CD4-positive, CD25-positive, alpha-beta regulatory T cell (primary cell): ENCODE results near the gene TAF5L. TPM values are rescaled to one million over a fixed set of nuclear protein-coding genes. Genes with fewer than 3 reads are reported as not detected.

ENCODE experiments used
- ATAC-seq, 2 donors: fragments of 150-1000 bp; cut with Tn5 transposase; one replicate each; pipeline ENCODE4 v1.10.0; 2021; ENCODE audit warnings: low read depth in 2 of 2, moderate number of reproducible peaks in 2 of 2, moderate library complexity in 1 of 2
- DNase-seq, 3 donors: peaks; one replicate each; pipeline versions ENCODE4 v3.0.0 to v3.0.0-alpha.2; 2012 to 2022; ENCODE audit warnings: mixed read lengths in 1 of 3
- H3K27ac ChIP-seq: one replicate; pipeline ENCODE4 v1.7.0; 2013; ENCODE audit warnings: mild to moderate bottlenecking, low read length; ENCODE audit not compliant: insufficient read depth, poor library complexity, severe bottlenecking
- H3K27me3 ChIP-seq: one replicate; pipeline ENCODE4 v1.7.0; 2013; ENCODE audit warnings: low read length; ENCODE audit not compliant: control insufficient read depth, insufficient read depth
- H3K36me3 ChIP-seq: one replicate; pipeline ENCODE4 v1.7.0; 2013; ENCODE audit warnings: mild to moderate bottlenecking, low read length, moderate library complexity; ENCODE audit not compliant: control insufficient read depth, insufficient read depth
- H3K4me1 ChIP-seq: 2 replicates; pipeline ENCODE4 v1.7.0; 2013; ENCODE audit warnings: mild to moderate bottlenecking, low read length; ENCODE audit not compliant: insufficient read depth, control insufficient read depth, poor library complexity, severe bottlenecking
- H3K4me3 ChIP-seq: one replicate; pipeline ENCODE4 v1.7.0; 2013; ENCODE audit warnings: low read depth, mild to moderate bottlenecking, low read length, moderate library complexity
- H3K9me3 ChIP-seq, 2 experiments: 1 replicate in 1 of 2; 2 replicates in 1 of 2; pipeline ENCODE4 v1.7.0; 2013; ENCODE audit warnings: low read length in 2 of 2, mild to moderate bottlenecking in 1 of 2, moderate library complexity in 1 of 2; ENCODE audit not compliant: control insufficient read depth in 2 of 2
- H3K27ac Mint-ChIP-seq, 3 donors: one replicate each; pipeline ENCODE4 v1.8.0; 2020 to 2022; ENCODE audit warnings: mild to moderate bottlenecking in 3 of 3, mixed read lengths in 3 of 3, moderate library complexity in 2 of 3
- H3K27me3 Mint-ChIP-seq: one replicate; pipeline ENCODE4 v1.8.0; 2022; ENCODE audit warnings: mild to moderate bottlenecking, mixed read lengths
- H3K36me3 Mint-ChIP-seq: one replicate; pipeline ENCODE4 v1.8.0; 2020; ENCODE audit warnings: mixed read lengths
- H3K4me1 Mint-ChIP-seq, 4 donors: one replicate each; pipeline ENCODE4 v1.8.0; 2020 to 2022; ENCODE audit warnings: mixed read lengths in 4 of 4, mild to moderate bottlenecking in 1 of 4
- H3K4me3 Mint-ChIP-seq, 4 donors: one replicate each; pipeline ENCODE4 v1.8.0; 2020 to 2022; ENCODE audit warnings: mild to moderate bottlenecking in 4 of 4, mixed read lengths in 4 of 4, moderate library complexity in 3 of 4
- H3K9me3 Mint-ChIP-seq, 7 donors: one replicate each; pipeline ENCODE4 v1.8.0; 2020 to 2022; ENCODE audit warnings: mixed read lengths in 7 of 7, mild to moderate bottlenecking in 3 of 7, moderate library complexity in 2 of 7
- polyA plus RNA-seq, 4 donors: library from polyadenylated mRNA; unstranded; fragments of 300-500 nt; fragmentation: Illumina TruSeq; gene quantifications; one replicate each; pipeline ENCODE4 v1.2.3, GENCODE V29; 2021
- total RNA-seq: library from RNA; stranded (reverse); gene quantifications from one replicate; pipeline ENCODE4 v1.2.3, GENCODE V29; 2022

TAF5L gene
- total and polyA plus RNA-seq, 5 donors from 2014 or later: 4.6 to 33.6 (median 5.9) TPM

DNA sequence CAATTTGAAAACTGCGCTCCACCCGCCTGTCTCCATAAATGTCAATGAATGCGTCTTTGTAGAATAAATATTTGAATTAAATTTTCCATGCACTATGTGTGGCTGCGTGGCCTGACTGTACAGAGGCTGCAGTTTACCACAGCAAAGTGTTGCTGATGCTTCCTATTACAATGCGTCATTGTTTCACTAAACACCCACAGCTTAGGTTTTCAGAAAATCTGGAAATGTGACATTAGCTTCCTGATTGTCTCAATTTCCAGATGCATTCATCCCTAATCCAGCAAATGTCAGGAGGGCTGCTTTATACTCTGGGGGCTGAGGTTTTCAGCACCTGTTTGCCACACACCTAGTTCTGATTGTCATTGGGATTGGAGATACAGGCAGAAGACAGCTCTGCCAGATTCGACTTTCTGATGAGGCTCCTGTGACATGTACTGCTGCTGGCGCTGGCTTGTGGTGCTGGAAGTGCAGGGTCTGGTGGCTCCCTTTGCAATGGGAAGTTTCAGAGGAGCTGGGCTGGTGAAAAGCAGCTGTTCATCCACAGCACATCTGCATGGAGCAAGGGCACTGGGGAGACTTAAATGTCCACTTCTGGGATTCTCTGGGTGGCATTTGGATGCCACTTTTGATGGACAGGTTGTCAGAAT, 40.1 kb upstream of the TAF5L start:
- Mint-ChIP-seq H3K4me1 (peaks cover 0 to 5% (median 2%) of the 10 kb centered on the region in 4 donors), H3K36me3 (peaks cover 23% of the 10 kb centered on the region), H3K27me3 (no peaks in the 10 kb centered on the region), H3K27ac (peak overlapping the region in 1 of 3 donors; percentile 46), H3K4me3 (no peak overlapping the region), H3K9me3 (no peaks in the 10 kb centered on the region)
- DNase-seq (no peak), ATAC-seq (no peak)
- Histone ChIP-seq H3K27me3 (no peaks in the 10 kb centered on the region), H3K36me3 (no peaks in the 10 kb centered on the region), H3K9me3 (no peaks in the 10 kb centered on the region), H3K4me3 (no peak overlapping the region), H3K27ac (no peak overlapping the region), H3K4me1 (peaks cover 16% of the 10 kb centered on the region)

DNA sequence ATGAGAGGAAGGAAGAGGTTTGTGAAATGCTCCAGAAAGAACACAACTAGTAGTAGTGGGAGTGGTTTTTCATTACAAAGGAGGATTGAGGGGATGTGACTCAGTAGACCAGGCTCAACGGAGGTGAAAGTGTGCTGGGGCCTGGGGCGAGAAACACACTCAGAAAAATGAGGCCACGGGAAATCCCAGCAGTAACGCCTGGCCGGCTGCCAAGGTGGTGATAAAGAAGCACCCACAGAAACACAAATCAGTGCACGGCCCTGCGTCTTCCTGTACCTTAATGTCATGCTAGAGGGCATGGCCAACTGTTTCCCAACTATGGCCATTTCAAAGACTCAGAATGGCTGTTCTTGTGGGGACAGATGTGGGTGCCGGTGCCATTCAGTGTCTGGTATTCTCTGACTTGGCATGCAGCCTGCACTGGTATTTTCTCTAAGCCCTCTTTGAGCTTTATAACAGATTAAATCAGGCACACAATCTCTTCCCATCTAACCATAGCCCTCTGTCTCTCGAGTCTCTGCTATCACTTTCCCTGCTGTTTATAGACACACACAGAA, 38.3 kb upstream of the TAF5L start:
- H3K4me1 Mint-ChIP-seq: peaks cover 0 to 5% (median 2%) of the 10 kb centered on the region in 4 donors

DNA sequence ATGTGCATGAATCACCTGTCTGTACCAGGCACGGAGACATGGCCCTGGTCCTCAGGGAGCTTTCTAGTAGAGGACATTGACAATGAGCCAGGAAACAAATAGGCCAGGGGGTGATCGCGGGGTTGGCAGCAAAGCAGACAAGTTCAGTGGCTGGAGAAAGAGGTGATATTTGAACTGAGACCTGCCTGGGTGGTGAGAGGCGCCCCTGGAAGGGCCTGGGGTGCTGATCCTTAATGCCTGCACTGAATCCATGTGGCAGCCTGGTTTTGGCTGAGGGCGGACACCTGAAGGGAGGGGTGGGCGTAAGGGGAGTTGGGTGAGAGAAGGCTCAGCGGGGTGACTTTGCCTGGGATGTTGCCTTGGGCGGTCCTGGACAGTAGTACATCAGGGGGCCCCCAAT, 36.0 kb upstream of the TAF5L start:
- Histone ChIP-seq H3K27ac (no peak overlapping the region), H3K36me3 (peaks cover 29% of the 10 kb centered on the region), H3K4me1 (peaks cover 16% of the 10 kb centered on the region), H3K4me3 (no peak overlapping the region), H3K27me3 (no peaks in the 10 kb centered on the region), H3K9me3 (no peaks in the 10 kb centered on the region)
- H3K27me3 Mint-ChIP-seq: no peaks in the 10 kb centered on the region
- no peak overlapping the region for H3K4me3 Mint-ChIP-seq
- peaks cover 13% of the 10 kb centered on the region for H3K36me3 Mint-ChIP-seq
- H3K9me3 Mint-ChIP-seq: no peaks in the 10 kb centered on the region
- no peak overlapping the region for H3K27ac Mint-ChIP-seq
- ATAC-seq: no peak
- H3K4me1 Mint-ChIP-seq: peaks cover 0 to 5% (median 2%) of the 10 kb centered on the region in 4 donors
- DNase-seq: no peak

More for the DNA sequence above, 38.3 kb upstream of the TAF5L start:
- no peak overlapping the region for H3K4me3 ChIP-seq
- DNase-seq: peak; percentile 27 to 67 (median 44)
- peaks cover 16% of the 10 kb centered on the region for H3K4me1 ChIP-seq
- peak; percentile 57 to 59 for ATAC-seq
- H3K9me3 Mint-ChIP-seq: no peaks in the 10 kb centered on the region
- no peaks in the 10 kb centered on the region for H3K27me3 Mint-ChIP-seq
- no peak overlapping the region for H3K4me3 Mint-ChIP-seq
- H3K36me3 ChIP-seq: peaks cover 10% of the 10 kb centered on the region
- peak overlapping the region; percentile 30 for H3K27ac ChIP-seq
- no peaks in the 10 kb centered on the region for H3K9me3 ChIP-seq
- H3K27me3 ChIP-seq: no peaks in the 10 kb centered on the region
- peaks cover 22% of the 10 kb centered on the region for H3K36me3 Mint-ChIP-seq
- H3K27ac Mint-ChIP-seq: no peak overlapping the region

DNA sequence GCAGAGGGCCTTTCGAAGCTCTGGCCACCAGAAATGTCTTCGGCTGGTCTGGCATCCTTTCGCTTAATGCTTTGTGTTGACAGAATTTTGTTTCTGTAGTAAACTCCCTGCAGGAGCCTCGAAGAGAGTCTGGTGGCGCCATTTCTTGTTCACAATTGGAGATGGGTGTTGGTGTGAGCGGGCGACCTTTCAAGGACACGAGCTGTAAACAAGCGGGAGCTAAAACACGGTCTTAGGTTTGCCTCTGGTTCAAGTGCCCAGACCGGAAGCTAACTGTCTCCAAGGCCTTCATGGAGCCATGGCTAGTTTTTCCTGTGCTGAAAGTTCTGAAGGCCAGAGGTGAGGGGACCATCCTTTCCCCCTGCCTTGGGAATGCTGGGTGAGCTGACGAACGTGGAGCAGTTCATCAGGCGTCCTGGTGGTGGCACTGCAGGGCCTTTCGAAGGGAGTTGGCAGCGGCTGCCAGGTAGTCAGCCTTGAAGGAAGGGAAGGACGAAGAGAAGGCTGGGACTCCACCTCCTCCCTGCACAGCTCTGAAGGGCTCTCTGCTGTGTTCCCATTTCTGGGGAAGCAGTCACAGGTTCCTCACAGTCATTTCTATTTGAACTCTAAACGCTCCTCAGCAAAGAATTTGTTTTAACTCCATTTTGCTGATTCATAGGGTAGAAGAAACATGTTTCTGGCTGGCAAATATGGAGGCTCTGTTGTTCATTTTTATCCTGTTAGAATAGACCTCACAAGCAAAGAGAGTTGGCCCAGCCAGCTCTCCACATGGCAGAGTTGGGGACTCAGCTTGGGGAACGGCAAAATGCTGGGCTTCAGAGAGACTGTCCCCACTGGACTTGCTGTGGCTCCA, 35.3 kb upstream of the TAF5L start:
- H3K9me3 ChIP-seq: no peaks in the 10 kb centered on the region
- H3K9me3 Mint-ChIP-seq: no peaks in the 10 kb centered on the region
- no peak overlapping the region for H3K27ac ChIP-seq
- H3K4me3 Mint-ChIP-seq: no peak overlapping the region
- no peaks in the 10 kb centered on the region for H3K27me3 ChIP-seq
- H3K36me3 Mint-ChIP-seq: peaks cover 13% of the 10 kb centered on the region
- ATAC-seq (peak; percentile 60 to 72), DNase-seq (peak; percentile 39 to 65 (median 59))
- H3K36me3 ChIP-seq: peaks cover 29% of the 10 kb centered on the region
- peaks cover 0 to 5% (median 2%) of the 10 kb centered on the region in 4 donors for H3K4me1 Mint-ChIP-seq
- peak overlapping the region in 1 of 3 donors; percentile 16 for H3K27ac Mint-ChIP-seq
- H3K4me3 ChIP-seq: no peak overlapping the region
- peaks cover 16% of the 10 kb centered on the region for H3K4me1 ChIP-seq
- H3K27me3 Mint-ChIP-seq: no peaks in the 10 kb centered on the region

DNA sequence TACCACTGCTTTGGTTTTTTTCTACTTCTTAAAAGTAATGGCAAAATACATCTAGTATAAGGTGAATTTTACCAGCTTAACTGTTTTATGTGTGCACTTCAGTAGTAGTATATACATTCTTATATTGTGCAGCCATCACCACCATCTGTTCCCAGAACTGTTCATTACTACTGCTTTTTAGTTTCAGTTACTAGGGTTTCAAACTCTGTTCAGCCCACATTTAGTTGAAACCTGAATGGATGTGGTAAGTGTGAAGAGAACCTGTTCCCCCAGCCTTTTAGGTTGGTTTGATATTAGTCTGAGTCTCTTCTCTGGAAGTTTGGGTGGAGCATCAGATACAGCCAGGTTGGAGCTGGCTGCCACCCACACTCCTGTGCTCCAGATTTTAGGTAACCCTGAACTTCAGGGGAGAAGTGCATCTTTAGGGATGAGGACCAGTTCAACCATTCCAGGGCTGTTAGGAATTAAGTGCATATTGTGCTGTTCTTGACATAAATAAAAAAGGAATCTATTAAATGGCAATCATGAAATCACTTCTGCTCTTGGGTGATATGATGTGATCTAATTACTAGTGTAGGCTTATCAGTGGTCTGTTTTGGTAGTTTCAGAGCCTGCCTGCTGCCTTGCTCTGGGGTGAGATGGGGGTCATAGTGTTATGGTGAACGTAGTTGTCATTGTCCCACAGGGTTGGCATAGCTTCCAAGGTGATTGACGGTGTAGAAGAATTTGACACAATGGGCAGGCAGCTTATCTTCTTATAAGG, 32.3 kb upstream of the TAF5L start:
- Histone ChIP-seq H3K4me3 (no peak overlapping the region), H3K36me3 (peaks cover 43% of the 10 kb centered on the region), H3K27me3 (no peaks in the 10 kb centered on the region), H3K4me1 (peaks cover 5% of the 10 kb centered on the region), H3K27ac (no peak overlapping the region), H3K9me3 (no peaks in the 10 kb centered on the region)
- DNase-seq (no peak), ATAC-seq (no peak)
- H3K9me3 Mint-ChIP-seq: no peaks in the 10 kb centered on the region
- no peak overlapping the region for H3K4me3 Mint-ChIP-seq
- no peaks in the 10 kb centered on the region for H3K27me3 Mint-ChIP-seq
- H3K36me3 Mint-ChIP-seq: peaks cover 34% of the 10 kb centered on the region
- H3K4me1 Mint-ChIP-seq: peaks cover 0 to 5% (median 2%) of the 10 kb centered on the region in 4 donors
- peak overlapping the region in 1 of 3 donors; percentile 36 for H3K27ac Mint-ChIP-seq

DNA sequence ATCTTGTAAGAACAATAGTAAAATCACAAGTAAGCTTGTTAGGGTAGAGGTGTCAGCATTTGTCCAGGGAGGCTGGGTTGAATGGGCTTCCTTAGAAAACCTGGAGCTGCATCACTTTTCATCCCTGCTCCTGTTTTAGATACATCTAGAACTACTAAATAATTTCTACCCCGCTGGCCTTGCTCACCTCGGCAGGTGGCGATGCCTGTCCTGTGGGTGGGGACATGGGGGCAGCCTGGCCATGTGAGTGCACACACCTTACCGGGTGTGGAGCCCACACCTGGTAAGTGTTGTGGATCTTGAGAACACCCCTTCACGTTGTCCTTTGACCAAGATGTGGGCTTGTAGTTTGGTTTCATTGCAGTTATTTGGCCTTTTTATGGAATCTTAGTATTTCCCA, 29.9 kb upstream of the TAF5L start:
- no peak overlapping the region for H3K4me3 ChIP-seq
- H3K27ac ChIP-seq: no peak overlapping the region
- H3K27ac Mint-ChIP-seq: peak overlapping the region in 1 of 3 donors; percentile 26
- H3K9me3 Mint-ChIP-seq: no peaks in the 10 kb centered on the region
- no peaks in the 10 kb centered on the region for H3K27me3 Mint-ChIP-seq
- ATAC-seq (no peak), DNase-seq (no peak)
- no peaks in the 10 kb centered on the region for H3K9me3 ChIP-seq
- H3K36me3 ChIP-seq: peaks cover 55% of the 10 kb centered on the region
- H3K4me1 Mint-ChIP-seq: no peaks in the 10 kb centered on the region
- H3K36me3 Mint-ChIP-seq: peaks cover 37% of the 10 kb centered on the region
- H3K4me3 Mint-ChIP-seq: no peak overlapping the region
- no peaks in the 10 kb centered on the region for H3K27me3 ChIP-seq
- H3K4me1 ChIP-seq: no peaks in the 10 kb centered on the region

DNA sequence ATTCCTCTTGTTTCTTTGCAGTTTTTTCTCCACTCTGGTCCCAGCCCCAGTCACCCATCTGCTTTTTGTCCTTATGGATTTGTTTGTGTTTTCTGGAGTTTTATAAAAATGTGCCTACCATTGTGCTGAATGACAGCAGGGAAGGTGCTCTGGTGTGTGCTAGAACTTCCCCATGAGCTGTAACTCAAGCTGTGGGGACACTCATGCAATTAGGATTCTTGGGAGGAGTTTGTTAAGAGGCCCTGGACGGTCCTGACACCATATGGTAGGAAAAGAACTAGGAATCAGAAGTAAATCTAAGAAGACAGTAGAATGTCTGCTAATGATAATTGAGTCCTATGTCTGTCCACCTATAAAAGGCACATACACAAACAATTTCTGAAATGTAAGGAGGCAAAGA, 27.5 kb upstream of the TAF5L start:
- H3K4me3 ChIP-seq: no peak overlapping the region
- Mint-ChIP-seq H3K36me3 (peaks cover 41% of the 10 kb centered on the region), H3K4me3 (no peak overlapping the region), H3K27me3 (no peaks in the 10 kb centered on the region), H3K9me3 (no peaks in the 10 kb centered on the region), H3K4me1 (no peaks in the 10 kb centered on the region), H3K27ac (no peak overlapping the region)
- H3K9me3 ChIP-seq: no peaks in the 10 kb centered on the region
- DNase-seq: no peak
- ATAC-seq: no peak
- H3K4me1 ChIP-seq: no peaks in the 10 kb centered on the region
- H3K27ac ChIP-seq: no peak overlapping the region
- H3K36me3 ChIP-seq: peaks cover 53% of the 10 kb centered on the region
- no peaks in the 10 kb centered on the region for H3K27me3 ChIP-seq
